ENCODE results near the gene ERGIC1. TPM values are rescaled to one million over a fixed set of nuclear protein-coding genes. Genes with fewer than 3 reads are reported as not detected.

Gene ERGIC1
- total and polyA plus RNA-seq, 2 of the 8 experiments (the other 6 are each of a cell fraction or from before 2014, with no cell fraction given), result 95.3 to 106 TPM

- H3K14ac ChIP-seq (ENCODE audit: insufficient read length), result no peak overlapping the region
- peaks cover 0 to 28% (median 8%) of the 10 kb centered on the region in 4 experiments; a peak in 4 of 8 replicates for H3K36me3 ChIP-seq (ENCODE audit: control insufficient read depth in 2 of 4, insufficient read depth in 4 of 4, low read length in 3 of 4)
- H3K23me2 ChIP-seq (ENCODE audit: low read depth, low read length), result no peaks in the 10 kb centered on the region
- H4K8ac ChIP-seq (ENCODE audit: extremely low read depth, insufficient read depth, low read length), result no peak overlapping the region
- H3K9me3 ChIP-seq (ENCODE audit: insufficient read depth in 2 of 2, low read depth in 1 of 2, low read length in 1 of 2), result no peaks in the 10 kb centered on the region
- no peak overlapping the region for H3K27ac ChIP-seq (ENCODE audit: low read depth, low read length)
- H3K18ac ChIP-seq (ENCODE audit: extremely low read depth, low read length), result no peak overlapping the region
- H3K79me1 ChIP-seq (ENCODE audit: low read depth, low read length), result 0 out of 2 replicates have a peak, but pooled peaks cover 6% of the 10 kb centered on the region
- no peak overlapping the region for H4K91ac ChIP-seq (replicated peaks; ENCODE audit: insufficient read length, low read length)
- peaks cover 0 to 21% of the 10 kb centered on the region in 2 experiments; a peak in 2 of 4 replicates for H3K79me2 ChIP-seq (ENCODE audit: control insufficient read depth in 1 of 2, insufficient read depth in 2 of 2, low read length in 2 of 2)
- H4K20me1 ChIP-seq (replicated peaks in 1 of 2; ENCODE audit: control insufficient read depth in 1 of 2, insufficient read depth in 2 of 2, low read length in 2 of 2), result peaks cover 6 to 7% of the 10 kb centered on the region in 2 experiments
- H3K4ac ChIP-seq (replicated peaks; ENCODE audit: insufficient read length, low read depth, low read length), result no peak overlapping the region
- H3K4me2 ChIP-seq (ENCODE audit: insufficient read depth in 1 of 2, low read depth in 2 of 2, low read length in 2 of 2), result no peak overlapping the region
- ChIA-PET CTCF (ENCODE audit: partially characterized antibody) (interaction anchor here (0.7 to 1.8 kb wide), 6 partner anchors 10 to 212 kb away, joined by 3 to 6 read pairs (median 4); partner anchors contain the start of gene BNIP1), POLR2A (ENCODE audit: partially characterized antibody) (interaction anchor here (1.8 kb wide), 1 partner anchor 11 kb away, joined by 10 read pairs; the partner anchor contains the start of gene ATP6V0E1)
- no peak overlapping the region for H2BK5ac ChIP-seq (ENCODE audit: low read depth, low read length)
- H3K4me3 ChIP-seq (ENCODE audit: extremely low read depth in 1 of 4, insufficient read depth in 2 of 4, low read depth in 3 of 4, low read length in 4 of 4), result no peak overlapping the region
- H2AFZ ChIP-seq (ENCODE audit: low read length), result no peak overlapping the region
- no peak overlapping the region for H2AK5ac ChIP-seq (ENCODE audit: low read depth, low read length)
- WGBS, 2 experiments (ENCODE audit: extremely low coverage in 1 of 2, insufficient coverage in 1 of 2, insufficient read length in 1 of 2, insufficient replicate concordance in 2 of 2, low coverage in 1 of 2, low lambda C conversion rate in 2 of 2, missing lambda C conversion rate in 1 of 2), result 93% methylated on average over 2 of the region's 2 CpGs; no CpG with 5 or more reads in 1 of the 2 experiments
- no peak overlapping the region for H3K56ac ChIP-seq (replicated peaks; ENCODE audit: insufficient read length, low read depth, low read length)
- DNase-seq (ENCODE audit: low read depth in 1 of 2, low spot score in 2 of 2) (no peak), FAIRE-seq (no peak)
- no peak overlapping the region for H2BK12ac ChIP-seq (ENCODE audit: low read depth, low read length)
- no peak overlapping the region for H2BK15ac ChIP-seq (ENCODE audit: low read length)
- no peak overlapping the region for H4K5ac ChIP-seq (ENCODE audit: insufficient read length, low read depth, low read length)
- no peak overlapping the region for H3K23ac ChIP-seq (ENCODE audit: insufficient read length)
- H3K4me1 ChIP-seq (replicated peaks in 1 of 4; ENCODE audit: control insufficient read depth in 3 of 4, insufficient read depth in 4 of 4, low read length in 3 of 4), result no peaks in the 10 kb centered on the region
- no peaks in the 10 kb centered on the region for H3K27me3 ChIP-seq (replicated peaks in 1 of 4; ENCODE audit: control insufficient read depth in 3 of 4, extremely low read depth in 1 of 4, insufficient read depth in 3 of 4, low read length in 3 of 4)
- H2BK120ac ChIP-seq (replicated peaks; ENCODE audit: low read depth, low read length), result no peak overlapping the region
- H2BK20ac ChIP-seq (ENCODE audit: low read length), result no peak overlapping the region
- no peak overlapping the region for H3K9ac ChIP-seq (replicated peaks in 1 of 4; ENCODE audit: extremely low read depth in 1 of 4, low read depth in 3 of 4, low read length in 3 of 4)
- TF ChIP-seq, protein P1, sequence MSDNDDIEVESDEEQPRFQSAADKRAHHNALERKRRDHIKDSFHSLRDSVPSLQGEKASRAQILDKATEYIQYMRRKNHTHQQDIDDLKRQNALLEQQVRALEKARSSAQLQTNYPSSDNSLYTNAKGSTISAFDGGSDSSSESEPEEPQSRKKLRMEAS (IDR thresholded peaks at IDR 0.05), result no peak
- no peak for TF ChIP-seq TAF1 (IDR thresholded peaks at IDR 0.05; ENCODE audit: low read depth, low read length)
- TF ChIP-seq CBX5 (IDR thresholded peaks at IDR 0.05; ENCODE audit: low read depth, low read length), result no peak
Observed at GRCh38 chr5:172994405-172994804, 160.4 kb downstream of the ERGIC1 start.
